IPS-NIHi11 (cell line): ENCODE results near the gene VSIG10L.
A peak's percentile ranks its signal among the peaks of the same experiment; 100 is the strongest.

Source experiments
- DNase-seq: peaks from one replicate; pipeline ENCODE4 v3.0.0; 2012; ENCODE audit warnings: mixed read lengths, low spot score

VSIG10L gene

DNA sequence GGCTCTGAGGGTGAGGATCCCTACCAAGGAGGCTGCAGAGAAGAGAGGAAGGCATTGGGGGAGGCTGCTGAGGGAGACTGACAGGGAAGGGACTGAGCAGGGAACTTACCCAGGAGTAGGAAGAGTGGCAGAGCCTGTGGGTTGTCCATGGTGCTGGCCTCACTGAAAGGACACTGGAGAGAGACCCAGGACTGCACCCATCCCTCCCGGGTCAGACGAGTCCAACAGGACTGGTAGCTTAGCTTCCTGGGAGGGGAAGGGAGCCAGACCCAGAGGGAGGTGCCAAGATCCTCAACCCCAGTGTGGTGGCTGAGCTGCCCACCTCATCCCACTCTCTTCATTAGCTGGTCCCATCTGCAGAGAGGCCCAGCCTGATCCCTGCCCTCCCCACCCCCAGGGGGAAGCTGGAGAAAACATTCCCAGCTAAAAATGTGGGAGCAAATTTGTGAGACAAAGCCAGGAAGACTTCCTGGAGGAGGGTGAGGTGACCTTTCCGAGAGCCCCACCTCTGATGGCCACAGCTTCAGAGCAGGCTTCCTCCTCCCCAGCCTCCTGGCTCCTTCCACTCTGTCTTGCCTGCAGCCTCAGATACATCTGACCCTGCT, at the start of gene VSIG10L:
TSS of gene VSIG10L (minus strand) at position 164 of the 605 bp plus-strand sequence. CDS start at position 149, 15 bp downstream.
- no peak for DNase-seq

DNA sequence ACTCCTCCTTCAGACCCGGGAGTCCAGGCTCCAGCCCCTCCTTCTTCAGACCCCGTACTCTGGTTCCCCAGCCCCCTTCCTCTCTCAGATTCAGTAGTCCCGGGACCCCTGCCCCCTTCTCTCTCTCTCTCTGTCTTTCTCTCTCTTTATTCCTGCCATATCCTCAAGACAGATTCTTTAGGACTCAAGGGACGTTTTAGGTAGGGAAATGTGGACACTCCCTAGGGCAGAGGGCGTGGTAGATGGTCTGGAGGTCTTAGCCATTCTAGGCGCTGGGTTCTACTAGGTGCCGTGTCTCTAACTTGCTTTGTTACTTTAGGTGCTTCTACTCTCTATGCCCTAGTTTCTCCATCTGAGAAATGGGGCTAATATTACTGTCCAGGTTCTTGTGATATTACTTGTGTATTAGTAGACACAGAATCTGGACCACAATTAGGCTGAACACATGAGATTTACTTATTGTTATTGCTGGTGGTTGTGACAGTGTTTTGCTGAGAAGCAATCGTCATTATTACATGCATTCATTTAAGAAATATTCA, 49.2 kb upstream of the VSIG10L start:
- no peak for DNase-seq

DNA sequence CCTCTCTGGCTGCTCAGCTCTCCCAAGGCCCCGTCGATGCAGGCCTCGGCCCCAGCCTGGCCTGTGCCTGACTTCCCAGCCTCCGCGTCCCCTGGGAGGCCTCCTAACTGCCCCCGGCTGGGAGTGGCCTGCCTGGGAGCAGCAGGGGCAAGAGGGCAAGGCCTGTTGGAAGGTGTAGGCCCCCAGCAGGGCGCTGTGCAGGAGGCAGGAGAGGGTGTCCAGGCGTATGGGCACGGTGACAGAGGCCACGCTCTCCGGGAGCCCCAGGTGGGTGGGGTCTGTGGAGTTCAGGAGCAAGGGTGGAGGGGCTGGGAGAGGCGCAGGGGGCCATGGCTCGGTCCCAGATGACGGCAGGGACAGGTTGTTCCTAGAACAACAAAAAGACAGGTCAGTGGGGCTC, 47.2 kb upstream of the VSIG10L start:
- DNase-seq, result no peak

- DNase-seq, result no peak
These were observed 46.0 kb upstream of the VSIG10L start, which contains the start of gene LIM2 for GRCh38 chr19:51387924-51388389. Gene LIM2 (minus strand): TSS chr19:51387974. CDS start chr19:51387443, 531 bp downstream.

DNA sequence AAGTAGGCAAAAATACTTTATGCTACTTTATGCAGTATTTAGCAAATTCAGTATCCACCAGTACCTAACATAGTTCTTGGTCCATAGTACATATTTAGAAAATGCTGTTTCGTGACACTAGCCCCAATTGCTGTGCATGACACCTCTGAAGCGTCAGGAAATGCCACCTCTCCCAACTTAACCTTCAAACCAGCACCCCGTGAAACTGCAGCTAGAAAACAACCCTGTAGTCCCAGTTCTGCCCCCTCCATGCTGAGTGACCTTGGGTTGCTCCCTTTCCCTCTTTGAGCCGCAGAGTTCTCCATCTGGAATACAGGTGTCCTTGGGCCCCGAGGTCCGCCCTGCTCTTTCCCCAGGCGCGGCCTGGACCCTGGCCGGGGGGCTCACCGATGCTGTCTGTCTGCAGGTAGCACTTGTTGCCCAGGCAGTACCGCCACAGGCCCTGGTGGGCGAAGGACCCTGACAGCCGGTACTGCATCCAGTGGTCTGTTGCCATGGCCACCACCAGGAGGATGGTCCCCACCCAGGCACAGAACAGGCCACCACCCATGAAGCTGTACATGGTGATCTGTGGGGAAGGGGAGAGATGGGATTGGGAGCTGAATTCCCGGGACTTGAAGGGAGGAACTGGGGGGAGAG, 45.1 kb upstream of the VSIG10L start:
- DNase-seq, result no peak

DNA sequence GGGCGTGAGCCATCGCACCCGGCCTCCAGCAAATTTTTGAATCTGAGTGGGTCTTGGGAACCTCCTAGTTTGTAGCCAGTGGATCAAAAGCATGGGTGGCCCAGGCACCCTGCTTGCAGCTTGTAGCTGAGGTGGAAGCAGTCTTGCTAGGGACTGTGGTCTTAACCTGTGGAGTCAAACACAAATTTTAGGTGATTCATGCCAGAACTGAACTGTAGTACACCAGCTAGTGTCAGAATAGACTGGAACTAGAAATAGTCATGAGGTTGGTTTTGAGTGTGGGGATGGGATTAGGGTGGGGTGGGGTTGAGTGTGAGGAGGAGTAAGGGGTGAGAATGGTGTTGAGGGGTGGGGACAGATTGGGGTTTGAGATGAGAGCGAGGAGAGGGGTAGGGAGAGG, 40.1 kb upstream of the VSIG10L start:
- no peak for DNase-seq

- no peak for DNase-seq
These were observed 38.4 kb upstream of the VSIG10L start for GRCh38 chr19:51380379-51380778.

GRCh38 chr19:51377422-51377821, 35.5 kb upstream of the VSIG10L start:
- DNase-seq, result no peak

GRCh38 chr19:51375504-51376221, 33.7 kb upstream of the VSIG10L start:
- DNase-seq, result no peak

DNA sequence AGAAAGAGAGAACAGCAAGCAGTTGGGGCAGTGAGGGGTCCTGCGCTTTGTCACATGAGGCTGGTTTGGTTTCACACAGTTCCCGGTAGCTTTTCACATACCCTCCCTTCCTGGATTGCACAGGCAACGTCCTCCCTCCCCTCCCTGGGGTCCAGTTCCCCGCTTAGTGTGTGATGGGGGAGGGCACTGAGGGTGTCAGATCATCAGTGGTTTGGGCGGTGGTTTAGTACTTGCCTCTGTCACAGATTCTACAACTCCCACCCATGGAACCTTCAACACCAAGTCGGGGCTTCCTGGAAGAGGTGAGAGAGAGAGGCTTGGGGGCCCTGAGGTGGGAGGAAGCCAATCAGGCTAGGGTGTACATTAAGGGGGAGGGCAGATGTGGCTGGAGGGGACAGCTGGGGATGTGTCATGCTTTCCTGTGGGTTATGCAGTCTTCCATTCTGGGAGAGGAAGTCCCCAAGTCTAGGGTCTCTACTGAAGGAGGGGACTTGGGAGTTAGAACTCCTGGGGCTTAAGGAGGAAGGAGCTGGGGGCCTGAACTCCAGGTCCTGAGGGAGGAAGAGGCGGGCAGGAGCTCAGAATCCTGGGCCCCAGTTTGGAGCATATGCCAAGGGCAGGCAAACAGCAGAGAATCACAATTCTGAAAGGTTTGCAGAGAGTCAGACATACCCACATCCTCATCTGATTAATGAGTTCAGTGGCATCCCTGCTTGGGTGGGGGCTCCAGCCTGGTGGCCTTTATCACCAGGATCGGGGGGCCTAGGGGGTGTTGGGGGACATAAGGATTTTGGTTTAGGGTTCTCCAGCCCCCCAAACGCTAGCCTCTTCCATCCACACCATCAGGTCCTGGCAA, 30.9 kb upstream of the VSIG10L start, which contains the start of gene NKG7:
TSS of gene NKG7 (minus strand) at position 6 of the 856 bp plus-strand sequence. CDS start 119 bp downstream, outside the sequence.
- DNase-seq, result no peak

GRCh38 chr19:51372021-51372648, 30.2 kb upstream of the VSIG10L start:
- DNase-seq, result no peak

GRCh38 chr19:51371186-51371690, 29.3 kb upstream of the VSIG10L start:
- DNase-seq, result no peak

DNA sequence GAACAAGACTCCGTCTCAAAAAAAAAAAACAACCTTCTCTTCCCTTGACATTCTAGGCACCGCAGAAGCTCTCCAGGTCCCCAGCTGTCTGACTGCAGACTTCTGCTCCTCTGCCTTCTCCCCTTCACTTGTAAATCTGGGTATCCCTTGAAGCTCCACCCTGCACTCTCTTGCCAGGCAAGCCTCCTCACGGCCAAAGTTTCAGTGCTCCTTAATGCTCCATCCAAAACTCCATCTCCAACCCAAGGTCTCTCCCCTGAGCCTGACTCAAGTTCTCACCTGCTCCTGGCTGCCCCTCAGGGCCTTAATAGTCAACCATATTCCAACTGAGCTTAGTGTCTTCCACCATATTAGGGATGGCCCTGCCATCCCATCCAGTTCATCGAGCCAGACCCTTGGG, 28.3 kb upstream of the VSIG10L start:
- DNase-seq, result no peak

- no peak for DNase-seq
These were observed 26.7 kb upstream of the VSIG10L start, which contains the start of gene CLDND2 for GRCh38 chr19:51368366-51369282. Gene CLDND2 (minus strand): TSS chr19:51369003. CDS start chr19:51368577, 426 bp downstream.

- DNase-seq, result peak; percentile 98
These were observed 25.8 kb upstream of the VSIG10L start for GRCh38 chr19:51367565-51368365.

DNA sequence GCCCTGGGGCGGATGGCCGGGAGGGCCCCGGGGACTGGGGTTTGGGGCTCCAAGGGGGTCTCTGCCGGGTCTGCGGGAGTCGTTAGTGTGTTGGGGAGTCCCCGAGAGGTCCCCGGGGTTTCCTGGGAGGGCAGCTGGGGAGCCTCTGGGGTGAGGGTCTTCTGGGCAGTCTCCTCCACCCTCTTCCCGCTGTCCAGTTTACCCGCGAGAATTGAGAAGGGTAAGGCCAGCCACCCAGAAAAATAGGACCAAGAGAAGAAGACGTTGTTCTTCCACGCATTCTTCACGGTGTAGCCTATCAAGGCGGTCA, 25.3 kb upstream of the VSIG10L start:
- no peak for DNase-seq

GRCh38 chr19:51366389-51367254, 24.7 kb upstream of the VSIG10L start:
- DNase-seq, result peak; percentile 93

DNA sequence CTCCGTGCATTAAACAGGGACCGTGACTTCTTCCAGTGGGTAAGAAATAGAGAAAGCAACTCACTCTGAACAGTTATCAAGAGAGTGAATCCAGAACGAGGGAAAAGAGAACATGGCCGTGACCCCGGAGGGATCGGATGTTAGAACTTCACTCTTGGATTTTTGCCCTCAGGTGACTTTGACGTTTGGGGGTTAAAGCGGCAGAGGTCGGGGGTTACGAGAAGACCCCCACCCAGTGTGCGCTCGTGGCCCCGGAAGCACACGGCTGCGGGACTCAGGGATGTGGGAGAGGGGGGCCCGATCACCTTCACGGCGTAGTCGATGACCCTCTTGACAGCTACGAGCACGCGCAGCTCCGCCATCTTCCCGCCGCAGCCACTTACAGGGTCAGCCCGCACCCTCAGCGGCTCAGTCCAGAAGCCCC, 24.0 kb upstream of the VSIG10L start, which contains the start of gene ETFB:
TSS of gene ETFB (minus strand) at position 424 of the 424 bp plus-strand sequence. CDS start at position 362, 62 bp downstream.
- DNase-seq, result no peak
